SH-SY5Y (cell line): Measurements from ENCODE around the gene CCSER2.

ENCODE experiments used
- GATA2 ChIP-seq: IDR thresholded peaks from 2 replicates; pipeline ENCODE4 v1.6.1; 2011; ENCODE audit warnings: mild to moderate bottlenecking, low read depth, low read length
- GATA3 ChIP-seq: IDR thresholded peaks from 2 replicates; pipeline ENCODE4 v1.6.1; 2011; ENCODE audit warnings: low read depth, mild to moderate bottlenecking, low read length, moderate library complexity

CCSER2 gene

DNA sequence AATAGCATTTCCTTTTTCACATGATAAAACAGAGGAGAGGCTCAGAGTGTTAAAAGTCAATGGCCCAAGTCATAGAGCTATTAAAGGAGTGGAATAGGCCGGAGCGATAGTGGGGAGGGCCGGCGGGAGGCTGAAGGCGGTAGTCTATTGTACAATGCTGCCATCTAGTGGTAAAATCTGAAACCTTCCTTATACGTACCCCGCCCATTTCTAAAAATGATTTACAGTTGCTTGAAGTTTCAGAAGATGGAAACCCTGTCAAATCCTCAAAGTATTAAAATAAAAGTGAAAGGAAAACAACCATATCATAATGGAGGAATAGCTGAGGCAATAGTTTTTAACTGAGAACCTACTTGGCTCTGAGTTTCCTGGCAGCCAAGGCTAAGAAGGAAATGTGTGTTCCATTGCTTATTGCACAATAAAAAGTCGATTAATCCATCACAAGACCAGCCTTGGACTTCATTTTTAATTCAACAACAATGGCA lies 209.1 kb downstream of the CCSER2 start:
- TF ChIP-seq GATA3 = no peak
- TF ChIP-seq GATA2 = no peak

DNA sequence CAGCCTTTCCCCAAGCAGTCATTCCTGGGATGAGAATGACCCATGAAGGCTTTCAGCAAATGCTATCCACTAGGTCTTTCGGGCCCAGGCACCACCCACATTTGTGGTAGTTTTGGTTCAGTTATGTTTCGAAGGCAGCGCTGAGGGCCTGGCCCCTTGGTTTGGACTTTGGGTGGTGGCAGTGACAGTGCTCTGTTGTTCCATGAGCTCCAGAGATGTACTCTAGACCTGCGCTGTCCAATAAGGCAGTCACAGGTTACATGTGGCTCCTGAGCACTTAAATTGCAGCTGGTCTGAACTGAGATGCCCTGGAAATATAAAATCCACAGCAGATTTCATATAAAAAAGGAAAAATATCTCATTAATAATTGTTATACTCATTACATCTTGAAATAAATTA lies 209.6 kb downstream of the CCSER2 start:
- TF ChIP-seq GATA3 (no peak), GATA2 (no peak)

DNA sequence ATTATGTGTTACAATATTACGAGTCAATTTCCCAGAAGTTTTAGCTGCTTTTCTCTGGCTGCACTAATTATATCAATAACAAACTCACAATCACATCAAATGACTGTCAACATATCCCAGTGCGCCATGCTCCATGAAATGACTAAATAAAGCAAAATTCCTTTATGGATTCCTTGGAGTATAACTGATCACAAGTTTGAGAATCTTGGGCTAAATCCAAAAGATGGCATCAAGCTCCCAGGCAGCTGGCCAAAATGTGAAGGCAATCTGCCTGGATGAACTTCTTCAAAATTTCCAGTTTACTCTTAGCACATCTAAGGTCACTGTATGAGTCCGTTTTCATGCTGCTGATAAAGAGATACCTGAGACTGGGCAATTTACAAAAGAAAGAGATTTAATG lies 210.8 kb downstream of the CCSER2 start:
- no peak for TF ChIP-seq GATA2
- no peak for TF ChIP-seq GATA3

DNA sequence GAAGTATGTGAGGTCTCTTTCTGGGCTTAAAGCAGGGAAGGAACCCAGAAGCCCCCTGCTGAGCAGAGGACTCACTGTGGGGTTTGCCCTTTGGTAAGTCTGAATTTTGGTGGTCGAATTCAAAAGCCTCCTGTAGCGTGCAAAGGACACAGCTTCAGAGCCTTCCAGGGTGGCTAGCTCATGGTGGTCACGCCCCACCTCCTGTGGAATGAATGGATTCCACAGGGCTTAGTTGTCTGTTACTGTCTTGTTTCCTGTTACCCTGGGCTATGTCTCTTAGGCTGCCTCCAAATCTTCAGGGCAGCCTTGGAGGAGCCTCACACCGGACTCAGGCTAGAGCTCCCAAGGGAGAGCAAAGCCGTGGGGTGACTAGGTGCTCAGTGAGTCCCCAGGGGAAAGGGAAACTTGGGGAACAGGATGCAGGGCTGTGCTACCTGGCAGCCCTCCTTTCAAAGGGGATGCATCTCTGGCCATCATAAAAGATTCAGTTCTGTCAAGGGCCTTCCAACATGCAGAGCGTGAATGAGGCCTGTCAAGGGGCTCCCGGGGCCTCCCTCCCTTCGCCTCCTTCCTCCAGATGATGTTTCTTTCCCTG lies 211.7 kb downstream of the CCSER2 start:
- no peak for TF ChIP-seq GATA3
- TF ChIP-seq GATA2 = no peak

DNA sequence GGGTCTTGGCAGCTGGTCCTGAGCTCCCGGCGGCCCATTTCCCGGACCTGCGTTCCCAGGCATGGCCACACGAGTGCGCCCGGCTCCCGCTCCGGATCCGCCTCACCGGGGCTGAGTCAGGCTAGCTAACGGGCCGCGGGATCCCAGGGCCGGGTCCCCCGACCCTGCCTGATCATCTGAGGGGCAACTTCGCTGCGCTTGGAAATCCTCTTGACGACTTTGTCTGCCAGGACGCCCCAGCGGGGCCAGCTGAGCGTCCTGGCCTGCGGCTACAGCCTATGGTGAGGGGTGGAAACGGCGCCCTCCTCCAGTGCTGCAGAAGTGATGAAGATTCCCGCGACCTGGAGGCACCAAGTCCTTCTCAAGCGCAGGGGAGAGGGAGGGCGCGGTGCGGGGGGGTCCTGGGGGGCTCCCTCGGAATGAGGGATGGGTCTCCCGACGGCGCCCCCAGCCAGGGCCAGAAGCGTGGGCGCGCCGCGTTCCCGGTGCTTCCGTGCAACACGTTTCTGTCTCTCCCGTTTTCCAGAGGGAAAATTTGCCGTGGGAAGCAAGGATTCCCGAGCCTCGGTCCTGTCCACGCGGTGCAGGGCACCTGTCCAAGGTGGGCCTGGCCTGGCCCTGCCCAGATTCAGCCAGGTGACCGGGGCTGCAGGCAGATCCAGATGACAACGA lies 212.4 kb downstream of the CCSER2 start:
- TF ChIP-seq GATA2 = no peak
- no peak for TF ChIP-seq GATA3

DNA sequence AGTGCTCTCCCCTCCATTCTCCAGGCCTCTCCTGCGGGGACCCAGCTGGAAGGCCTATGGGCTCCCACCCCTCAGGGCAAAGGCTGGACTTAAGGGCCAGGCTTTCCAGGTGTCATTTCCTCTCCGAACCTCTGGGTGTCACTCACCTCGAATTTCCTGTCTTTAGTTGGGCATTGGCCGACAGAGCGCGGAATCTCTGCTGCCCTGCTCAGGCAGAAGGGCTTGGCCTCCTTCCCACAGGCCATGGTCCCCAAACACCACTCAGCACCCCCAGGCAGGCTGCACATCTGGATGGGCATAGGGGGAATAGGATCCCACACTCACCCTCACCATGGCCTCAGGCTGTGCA lies 212.9 kb downstream of the CCSER2 start:
- no peak for TF ChIP-seq GATA2
- TF ChIP-seq GATA3 = no peak

DNA sequence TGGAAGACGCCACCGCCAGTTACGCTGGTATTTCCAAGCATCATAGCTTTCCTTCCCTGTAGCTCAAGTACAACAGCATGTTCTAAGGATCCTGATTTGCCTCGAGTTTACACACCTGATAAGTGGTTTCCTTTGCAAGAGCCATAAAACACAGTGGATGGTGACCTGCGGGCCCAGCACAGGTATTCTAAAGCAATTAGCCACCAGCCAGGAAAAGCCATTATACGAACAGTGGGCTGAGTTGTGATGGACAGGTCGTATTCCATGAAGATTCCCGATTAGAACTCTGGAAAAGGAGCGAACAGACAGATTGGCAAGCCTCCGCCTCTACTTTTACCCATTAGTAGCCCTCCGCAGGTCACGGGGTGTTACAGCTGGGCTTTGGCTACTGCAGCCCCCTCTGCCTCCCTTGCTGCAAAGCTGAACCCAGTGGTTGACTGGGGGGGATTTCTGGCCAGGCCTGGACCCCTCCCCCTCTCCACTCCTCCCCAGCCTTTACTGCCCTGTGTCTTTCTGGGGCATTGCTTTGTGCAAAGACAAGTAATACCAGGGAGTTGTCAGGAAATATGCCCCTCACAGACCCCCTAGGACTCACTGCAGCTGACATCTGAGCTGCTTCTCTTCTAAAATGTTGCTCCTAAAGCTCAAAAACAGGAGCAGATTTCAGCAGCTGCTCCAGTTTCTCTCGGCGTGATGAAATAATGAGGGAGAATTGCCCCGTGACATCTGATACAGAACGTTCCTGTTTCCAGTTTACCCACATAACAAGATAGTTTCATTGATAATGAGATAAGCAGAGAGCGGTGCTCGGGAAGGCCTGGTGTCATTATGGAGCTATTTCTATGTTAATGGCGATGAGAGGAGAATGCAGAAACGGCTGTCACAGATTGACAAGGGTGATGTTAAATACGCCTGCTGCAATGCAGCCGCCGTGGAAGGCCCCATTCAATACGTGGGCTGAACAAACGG lies 214.4 kb downstream of the CCSER2 start:
- TF ChIP-seq GATA3 = peak; percentile 91
- TF ChIP-seq GATA2 = peak; percentile 96

DNA sequence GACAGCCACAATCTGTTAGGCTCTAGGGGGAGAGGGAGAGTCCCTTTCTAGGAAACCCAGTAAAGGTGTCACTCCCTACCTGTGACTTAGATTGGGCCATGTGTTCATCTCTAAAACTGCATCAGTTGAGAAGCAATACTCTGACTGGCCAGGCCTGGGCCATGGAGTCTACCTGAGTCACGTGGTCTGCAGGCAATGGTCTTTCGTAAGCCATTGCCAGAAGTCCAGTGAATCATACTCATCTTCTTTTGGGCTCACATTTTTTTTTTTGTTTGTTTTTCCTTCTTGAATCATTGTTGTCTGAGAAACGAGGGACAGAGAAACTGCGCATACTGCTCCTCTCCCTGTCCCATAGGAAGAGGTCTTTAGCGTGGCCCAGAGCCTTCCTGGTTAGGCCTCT lies 215.6 kb downstream of the CCSER2 start:
- TF ChIP-seq GATA3 = no peak
- no peak for TF ChIP-seq GATA2

DNA sequence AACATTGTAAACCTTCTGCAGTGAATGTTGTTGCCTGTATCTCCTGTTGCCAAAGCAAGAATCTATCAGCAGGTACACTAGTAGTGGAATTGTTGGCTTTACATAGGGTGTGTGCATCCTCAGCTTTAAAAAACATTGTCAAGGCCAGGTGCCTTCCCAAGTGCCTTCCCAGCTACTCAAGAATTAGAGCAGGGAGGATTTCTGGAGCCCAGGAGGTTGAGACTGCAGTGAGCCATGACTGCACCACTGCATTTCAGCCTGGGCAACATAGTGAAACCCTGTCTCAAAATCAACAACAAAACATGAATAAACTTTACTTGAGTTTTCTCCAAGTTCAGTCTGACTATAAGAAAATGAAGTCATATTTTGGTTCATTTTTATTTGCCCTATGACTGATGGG lies 217.3 kb downstream of the CCSER2 start:
- TF ChIP-seq GATA3 (no peak), GATA2 (no peak)

DNA sequence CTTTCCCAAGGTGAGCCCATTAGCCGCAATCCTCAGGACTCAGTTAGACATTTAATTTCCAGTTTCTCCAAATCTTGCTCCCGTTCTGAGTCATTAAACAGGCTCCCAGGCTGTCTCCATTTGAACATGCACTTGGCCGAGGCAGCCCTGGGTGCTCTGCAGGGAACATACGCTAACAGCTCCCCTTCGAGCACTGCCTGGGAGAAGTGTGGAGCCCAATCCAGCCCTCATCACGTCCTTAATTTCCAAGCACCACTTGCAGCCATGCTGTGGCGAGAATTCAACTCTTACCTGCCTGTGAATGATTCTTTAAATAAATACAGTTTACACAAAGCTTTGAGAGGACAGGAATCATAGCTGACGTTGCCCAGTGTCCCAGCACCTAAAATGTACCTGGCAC lies 218.2 kb downstream of the CCSER2 start:
- TF ChIP-seq GATA2 (no peak), GATA3 (no peak)

DNA sequence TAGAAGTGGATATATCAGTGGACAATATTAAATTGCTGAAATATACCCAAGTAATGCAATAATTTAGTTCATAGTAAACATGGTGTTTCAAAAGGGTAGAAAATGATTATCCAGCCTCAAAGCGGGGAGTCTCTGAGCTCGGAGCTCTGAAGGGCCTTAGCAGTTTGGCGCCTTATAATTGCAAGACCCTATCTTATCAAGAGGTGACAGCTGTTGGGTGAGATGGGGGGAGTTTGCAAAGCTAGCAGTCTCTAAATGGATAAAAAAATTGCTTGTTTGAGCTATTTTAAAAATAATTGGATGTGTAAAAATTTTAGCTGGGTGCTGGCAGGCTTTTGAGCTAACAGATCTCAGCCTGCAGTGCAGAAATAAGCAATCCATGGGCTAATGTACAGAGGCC lies 219.2 kb downstream of the CCSER2 start:
- TF ChIP-seq GATA3 (no peak), GATA2 (no peak)

DNA sequence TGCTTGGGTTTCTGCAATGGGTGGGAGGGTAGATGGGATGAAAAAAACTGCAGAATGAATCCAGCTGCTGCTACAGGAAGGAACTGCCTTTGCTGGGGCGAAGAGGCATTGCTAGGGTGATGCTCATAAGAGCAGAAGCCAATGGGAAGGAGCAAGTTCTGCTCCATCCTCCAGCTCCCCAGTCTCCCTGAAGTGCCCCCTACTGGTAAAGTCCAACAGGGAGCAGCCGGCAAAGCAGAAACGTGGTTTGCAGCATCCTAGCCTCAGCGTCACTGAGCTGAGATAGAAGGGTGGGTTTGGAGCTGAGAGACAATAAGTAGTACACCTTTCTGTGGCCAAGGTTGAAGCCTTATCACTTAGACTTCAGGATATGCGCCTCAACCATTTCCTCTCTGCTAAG lies 220.5 kb downstream of the CCSER2 start:
- TF ChIP-seq GATA3 (no peak), GATA2 (no peak)

DNA sequence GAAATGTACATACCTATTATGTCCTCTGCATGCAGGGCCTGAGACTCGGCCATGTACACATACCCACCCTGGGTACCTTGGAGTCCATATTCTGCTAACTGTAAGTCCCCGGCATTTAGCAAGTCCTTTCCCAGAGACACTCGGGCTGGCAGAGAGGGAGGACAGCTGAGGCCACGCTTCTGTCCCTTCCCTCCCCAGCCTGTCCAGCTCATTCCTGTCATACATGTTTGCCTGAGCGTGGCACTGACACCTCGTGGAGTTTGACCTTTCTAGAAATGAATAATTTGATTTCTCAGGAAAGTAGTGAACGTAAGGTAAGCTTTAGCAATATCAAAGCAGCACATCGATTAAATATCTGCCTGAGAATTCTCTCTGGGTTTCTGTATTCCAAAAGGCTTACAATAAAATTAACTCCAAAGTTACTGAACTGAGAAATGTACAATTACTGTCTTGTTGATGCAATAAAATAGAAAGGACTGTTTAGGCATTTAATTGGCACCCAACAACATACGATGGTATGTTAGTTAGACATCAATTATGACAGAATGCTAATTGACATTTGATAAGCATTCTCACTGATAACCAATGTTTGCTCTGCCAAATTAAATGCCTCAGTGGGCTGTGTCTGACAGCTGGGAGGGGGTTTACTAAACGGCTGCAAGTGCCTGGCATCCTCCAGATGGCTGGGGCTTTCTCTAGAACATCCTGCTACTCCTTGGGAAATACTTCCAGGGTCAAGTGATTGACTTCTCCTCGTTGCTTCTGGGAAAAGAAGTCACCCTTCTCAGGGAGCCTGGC lies 221.2 kb downstream of the CCSER2 start:
- TF ChIP-seq GATA2 (no peak), GATA3 (no peak)

DNA sequence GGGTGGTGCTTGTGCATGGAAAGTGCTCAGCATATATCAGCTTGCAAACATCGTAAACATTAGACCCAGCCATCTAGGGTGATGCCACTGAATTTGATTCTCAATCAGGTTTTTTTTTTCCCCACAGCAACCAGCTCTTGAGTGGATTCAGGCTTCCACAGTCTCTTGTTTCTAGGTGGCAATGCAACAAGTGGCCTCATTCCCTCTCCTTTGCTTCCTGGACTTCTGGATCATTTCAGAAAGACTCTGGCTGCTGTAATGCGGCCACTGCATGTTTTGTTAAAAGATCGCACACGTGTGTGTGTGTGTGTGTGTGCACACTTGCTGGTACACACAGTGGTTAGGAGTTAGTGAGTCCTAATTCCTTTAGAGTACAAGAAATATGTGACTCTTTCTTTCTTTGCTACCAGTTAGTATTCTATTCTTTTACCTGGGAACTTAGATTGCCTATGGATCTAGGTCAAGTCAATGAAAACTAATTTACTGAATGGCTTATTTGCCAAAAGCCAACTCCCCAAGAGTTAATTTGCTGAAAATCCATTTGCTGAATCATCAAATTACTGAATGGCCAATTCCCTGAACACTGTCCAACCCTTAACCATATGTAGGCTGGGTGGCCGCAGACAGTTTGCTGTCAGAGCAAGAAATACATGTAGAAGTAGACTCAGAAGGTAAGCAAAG lies 222.5 kb downstream of the CCSER2 start:
- no peak for TF ChIP-seq GATA2
- TF ChIP-seq GATA3 = no peak
